ENCODE data around the gene RHEB.
A peak's percentile ranks its signal among the peaks of the same experiment; 100 is the strongest.

RHEB gene

GRCh38 chr7:151504715-151505326 is 14.9 kb downstream of the RHEB start:
- no peak overlapping the region for H3K4me3 ChIP-seq (ENCODE audit: low read depth, low read length)
- DNase-seq (ENCODE audit: low read depth), result no peak
- no peak for TF ChIP-seq CTCF (IDR thresholded peaks at IDR 0.05; ENCODE audit: low read depth, low read length)
- TF ChIP-seq POLR2A (IDR thresholded peaks at IDR 0.05; ENCODE audit: extremely low read depth, insufficient read length), result no peak
- TF ChIP-seq MYC (IDR thresholded peaks at IDR 0.05; ENCODE audit: low read depth, low read length), result no peak
- no peak for TF ChIP-seq MAX (IDR thresholded peaks at IDR 0.05; ENCODE audit: low read depth, low read length)

GRCh38 chr7:151503902-151504714 is 15.6 kb downstream of the RHEB start:
- H3K4me3 ChIP-seq (ENCODE audit: low read depth, low read length), result no peak overlapping the region
- TF ChIP-seq MAX (IDR thresholded peaks at IDR 0.05; ENCODE audit: low read depth, low read length), result no peak
- no peak for TF ChIP-seq POLR2A (IDR thresholded peaks at IDR 0.05; ENCODE audit: extremely low read depth, insufficient read length)
- no peak for TF ChIP-seq MYC (IDR thresholded peaks at IDR 0.05; ENCODE audit: low read depth, low read length)
- TF ChIP-seq CTCF (IDR thresholded peaks at IDR 0.05; ENCODE audit: low read depth, low read length), result no peak
- DNase-seq (ENCODE audit: low read depth), result peak; percentile 89

- DNase-seq (ENCODE audit: low read depth), result no peak
- TF ChIP-seq POLR2A (IDR thresholded peaks at IDR 0.05; ENCODE audit: extremely low read depth, insufficient read length), result no peak
- no peak for TF ChIP-seq CTCF (IDR thresholded peaks at IDR 0.05; ENCODE audit: low read depth, low read length)
- TF ChIP-seq MYC (IDR thresholded peaks at IDR 0.05; ENCODE audit: low read depth, low read length), result no peak
- TF ChIP-seq MAX (IDR thresholded peaks at IDR 0.05; ENCODE audit: low read depth, low read length), result no peak
- no peak overlapping the region for H3K4me3 ChIP-seq (ENCODE audit: low read depth, low read length)
These were observed 18.0 kb downstream of the RHEB start for GRCh38 chr7:151501676-151502075.

GRCh38 chr7:151498495-151498894 is 21.2 kb downstream of the RHEB start:
- H3K4me3 ChIP-seq (ENCODE audit: low read depth, low read length), result no peak overlapping the region
- no peak for DNase-seq (ENCODE audit: low read depth)
- TF ChIP-seq POLR2A (IDR thresholded peaks at IDR 0.05; ENCODE audit: extremely low read depth, insufficient read length), result no peak

GRCh38 chr7:151497306-151497871 is 22.3 kb downstream of the RHEB start:
- no peak overlapping the region for H3K4me3 ChIP-seq (ENCODE audit: low read depth, low read length)
- DNase-seq (ENCODE audit: low read depth), result no peak
- TF ChIP-seq MAX (IDR thresholded peaks at IDR 0.05; ENCODE audit: low read depth, low read length), result no peak
- no peak for TF ChIP-seq CTCF (IDR thresholded peaks at IDR 0.05; ENCODE audit: low read depth, low read length)
- TF ChIP-seq POLR2A (IDR thresholded peaks at IDR 0.05; ENCODE audit: extremely low read depth, insufficient read length), result no peak
- no peak for TF ChIP-seq MYC (IDR thresholded peaks at IDR 0.05; ENCODE audit: low read depth, low read length)

DNA sequence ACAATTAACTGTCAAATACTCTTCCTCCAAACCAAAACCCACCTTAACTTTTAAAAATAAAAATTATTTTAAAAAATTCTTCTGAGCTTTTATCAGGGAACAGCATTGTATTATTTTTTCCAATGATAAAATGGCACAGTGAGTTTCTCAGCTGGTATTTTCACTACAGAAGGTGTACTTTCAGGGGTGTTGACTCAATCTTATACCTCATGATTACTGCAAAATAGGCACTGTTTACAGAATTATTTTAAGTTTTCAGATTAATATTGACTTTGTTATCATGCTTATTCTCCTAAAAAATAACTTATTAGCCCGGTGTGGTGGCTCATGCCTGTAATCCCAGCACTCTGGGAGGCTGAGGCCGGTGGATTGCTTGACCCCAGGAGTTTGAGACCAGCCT is 24.3 kb downstream of the RHEB start:
- H3K4me3 ChIP-seq (ENCODE audit: low read depth, low read length), result no peak overlapping the region
- no peak for DNase-seq (ENCODE audit: low read depth)
- no peak for TF ChIP-seq MAX (IDR thresholded peaks at IDR 0.05; ENCODE audit: low read depth, low read length)
- TF ChIP-seq MYC (IDR thresholded peaks at IDR 0.05; ENCODE audit: low read depth, low read length), result no peak

Measured in NB4 (cell line).